Measurements from ENCODE around the gene ERFE. TPM values are rescaled to one million over a fixed set of nuclear protein-coding genes. Genes with fewer than 3 reads are reported as not detected.

Gene ERFE
- total RNA-seq, 4 donors from 2014 or later = 0.39 to 0.66 TPM; not detected in 2

- Histone ChIP-seq H3K4me3 (no peak overlapping the region), H3K27me3 (peaks cover 0 to 66% (median 23%) of the 10 kb centered on the region in 4 donors)
- no peak for DNase-seq (ENCODE audit: extremely low spot score)
These were observed 4.2 kb downstream of the ERFE start for GRCh38 chr2:238162846-238163441.

GRCh38 chr2:238163481-238164198 lies 4.9 kb downstream of the ERFE start:
- no peak for TF ChIP-seq CTCF (IDR thresholded peaks at IDR 0.05)
- no peak for TF ChIP-seq EP300 (IDR thresholded peaks at IDR 0.05)
- no peak for TF ChIP-seq POLR2AphosphoS5 (IDR thresholded peaks at IDR 0.05)
- TF ChIP-seq POLR2A (IDR thresholded peaks at IDR 0.05; ENCODE audit: low read depth) = no peak
- peaks cover 6 to 37% (median 31%) of the 10 kb centered on the region in 4 donors for H3K4me1 ChIP-seq
- intact Hi-C loops (cut with DNase I) = no loop called here
- H3K27me3 ChIP-seq = peaks cover 0 to 60% (median 19%) of the 10 kb centered on the region in 4 donors
- DNase-seq (ENCODE audit: extremely low spot score) = no peak
- no peak overlapping the region for H3K27ac ChIP-seq (replicated peaks in 1 of 4)
- peak overlapping the region; percentile 18 to 43 (median 30) for H3K4me3 ChIP-seq
- 12% methylated on average over 14 of the region's 95 CpGs for WGBS
- H3K9me3 ChIP-seq = no peaks in the 10 kb centered on the region
- peaks cover 0 to 24% (median 15%) of the 10 kb centered on the region in 4 donors for H3K36me3 ChIP-seq

More at GRCh38 chr2:238162846-238163441, 4.2 kb downstream of the ERFE start:
- intact Hi-C loops (cut with DNase I) = no loop called here
- Histone ChIP-seq H3K9me3 (no peaks in the 10 kb centered on the region), H3K36me3 (peaks cover 0 to 17% (median 11%) of the 10 kb centered on the region in 4 donors), H3K27ac (replicated peaks in 1 of 4) (no peak overlapping the region), H3K4me1 (peaks cover 11 to 41% (median 34%) of the 10 kb centered on the region in 4 donors)
- TF ChIP-seq POLR2AphosphoS5 (IDR thresholded peaks at IDR 0.05) = no peak
- WGBS = 76% methylated on average over 10 of the region's 15 CpGs

DNA sequence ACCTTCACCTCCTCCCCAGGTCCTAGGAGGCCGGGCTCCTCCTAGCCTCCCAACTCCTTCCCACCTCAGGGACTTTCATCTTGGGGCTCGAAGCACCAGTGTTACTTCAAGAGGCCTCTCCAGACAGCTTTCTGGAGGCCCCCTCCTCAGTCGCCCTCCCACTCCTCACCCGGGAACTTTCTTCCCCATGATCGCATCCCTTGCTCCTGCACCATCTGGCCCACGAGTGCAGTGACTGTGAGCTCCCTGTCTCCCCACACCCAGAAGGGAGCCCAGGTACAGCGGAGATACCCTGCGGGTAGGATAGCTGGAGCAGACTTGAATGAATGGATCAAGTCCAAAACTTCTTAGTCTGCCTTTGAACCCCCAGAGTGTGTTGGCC lies 6.1 kb downstream of the ERFE start:
- TF ChIP-seq POLR2A (IDR thresholded peaks at IDR 0.05; ENCODE audit: low read depth) (no peak), POLR2AphosphoS5 (IDR thresholded peaks at IDR 0.05) (no peak), CTCF (IDR thresholded peaks at IDR 0.05) (no peak), EP300 (IDR thresholded peaks at IDR 0.05) (no peak)
- Histone ChIP-seq H3K27me3 (peaks cover 0 to 49% (median 12%) of the 10 kb centered on the region in 4 donors), H3K36me3 (peaks cover 0 to 28% (median 25%) of the 10 kb centered on the region in 4 donors), H3K27ac (replicated peaks in 1 of 4) (no peak overlapping the region), H3K4me1 (peaks cover 10 to 40% (median 32%) of the 10 kb centered on the region in 4 donors), H3K4me3 (no peak overlapping the region), H3K9me3 (no peaks in the 10 kb centered on the region)
- WGBS = 96% methylated on average over 8 of the region's 8 CpGs
- no peak for DNase-seq (ENCODE audit: extremely low spot score)
- intact Hi-C loops (cut with DNase I) = no loop called here

GRCh38 chr2:238165288-238165921 lies 6.6 kb downstream of the ERFE start:
- intact Hi-C loops (cut with DNase I) = no loop called here
- Histone ChIP-seq H3K36me3 (peaks cover 1 to 33% (median 30%) of the 10 kb centered on the region in 4 donors), H3K9me3 (no peaks in the 10 kb centered on the region), H3K27ac (replicated peaks in 1 of 4) (no peak overlapping the region), H3K4me1 (peaks cover 15 to 41% (median 35%) of the 10 kb centered on the region in 4 donors), H3K27me3 (peaks cover 0 to 44% (median 9%) of the 10 kb centered on the region in 4 donors), H3K4me3 (no peak overlapping the region)
- no peak for DNase-seq (ENCODE audit: extremely low spot score)
- TF ChIP-seq POLR2AphosphoS5 (IDR thresholded peaks at IDR 0.05) (no peak), POLR2A (IDR thresholded peaks at IDR 0.05; ENCODE audit: low read depth) (no peak), EP300 (IDR thresholded peaks at IDR 0.05) (no peak)
- 93% methylated on average over 5 of the region's 12 CpGs for WGBS

- Histone ChIP-seq H3K9me3 (no peaks in the 10 kb centered on the region), H3K4me3 (no peak overlapping the region), H3K4me1 (peaks cover 19 to 45% (median 39%) of the 10 kb centered on the region in 4 donors), H3K27me3 (peaks cover 0 to 31% (median 8%) of the 10 kb centered on the region in 4 donors), H3K36me3 (peaks cover 6 to 44% (median 40%) of the 10 kb centered on the region in 4 donors), H3K27ac (replicated peaks in 1 of 4) (no peak overlapping the region)
- 89% methylated on average over 15 of the region's 24 CpGs for WGBS
- DNase-seq (ENCODE audit: extremely low spot score) = no peak
- TF ChIP-seq EP300 (IDR thresholded peaks at IDR 0.05) = no peak
- TF ChIP-seq CTCF (IDR thresholded peaks at IDR 0.05) = no peak
- intact Hi-C loops (cut with DNase I) = no loop called here
These were observed 7.9 kb downstream of the ERFE start for GRCh38 chr2:238166391-238167343.

Measured in esophagus muscularis mucosa (tissue), 4 donors.